CD4-positive, alpha-beta T cell (primary cell): ENCODE data around the gene SPRY1. TPM values are rescaled to one million over a fixed set of nuclear protein-coding genes. Genes with fewer than 3 reads are reported as not detected.

ENCODE experiments used
- ATAC-seq: fragments of 200-7000 bp; cut with Tn5 transposase; one replicate; pipeline ENCODE4 v1.10.0; 2022; ENCODE audit warnings: mild to moderate bottlenecking; ENCODE audit not compliant: poor library complexity
- CTCF ChIA-PET: fragments of 350-600 bp; sonication (Branson Sonifier 250); formaldehyde crosslinking; loops from one replicate; lab custom pipeline; 2021; ENCODE audit warnings: antibody characterized with exemption, inconsistent platforms; lab: Charles Lee
- POLR2A ChIA-PET: fragments of 350-600 bp; sonication (Branson Sonifier 250); formaldehyde crosslinking; loops from one replicate; lab custom pipeline; 2021; ENCODE audit warnings: antibody characterized with exemption, inconsistent platforms; lab: Charles Lee
- DNase-seq, 14 experiments: peaks; one replicate each; pipeline ENCODE4 v3.0.0-alpha.2; 2013 to 2020; ENCODE audit warnings: mixed read lengths in 2 of 14
- H3K27ac ChIP-seq, 2 donors: one replicate each; pipeline versions ENCODE4 v1.5.1 to v1.7.0; 2013; ENCODE audit warnings: low read length in 2 of 2, low read depth in 1 of 2, mild to moderate bottlenecking in 1 of 2
- H3K27me3 ChIP-seq, 2 experiments: 1 replicate in 1 of 2; 2 replicates in 1 of 2; pipeline versions ENCODE4 v1.6.1 to v1.7.0; 2013; ENCODE audit warnings: low read length in 2 of 2, control low read depth in 1 of 2, mild to moderate bottlenecking in 1 of 2, moderate library complexity in 1 of 2; ENCODE audit not compliant: insufficient read depth in 2 of 2, control insufficient read depth in 1 of 2
- H3K36me3 ChIP-seq: one replicate; pipeline ENCODE4 v1.6.1; 2013; ENCODE audit warnings: low read length, control low read depth; ENCODE audit not compliant: insufficient read depth
- H3K4me1 ChIP-seq: one replicate; pipeline ENCODE4 v1.6.1; 2013; ENCODE audit warnings: low read length, control low read depth; ENCODE audit not compliant: insufficient read depth
- H3K4me3 ChIP-seq: one replicate; pipeline ENCODE4 v1.5.1; 2013; ENCODE audit warnings: mild to moderate bottlenecking, low read length, moderate library complexity
- H3K9me3 ChIP-seq, 2 experiments: 1 replicate in 1 of 2; 2 replicates in 1 of 2; pipeline versions ENCODE4 v1.6.1 to v1.7.0; 2013; ENCODE audit warnings: low read length in 2 of 2, mild to moderate bottlenecking in 2 of 2, control low read depth in 1 of 2, moderate library complexity in 1 of 2; ENCODE audit not compliant: control insufficient read depth in 1 of 2, insufficient read depth in 1 of 2
- H3K27ac Mint-ChIP-seq: one replicate; pipeline ENCODE4 v1.8.0; 2020; ENCODE audit warnings: mixed read lengths
- H3K27me3 Mint-ChIP-seq: one replicate; pipeline ENCODE4 v1.8.0; 2021; ENCODE audit warnings: mixed read lengths
- H3K36me3 Mint-ChIP-seq: one replicate; pipeline ENCODE4 v1.8.0; 2021; ENCODE audit warnings: low read depth, mixed read lengths
- H3K4me1 Mint-ChIP-seq: one replicate; pipeline ENCODE4 v1.8.0; 2021; ENCODE audit warnings: low read depth, mixed read lengths
- H3K4me3 Mint-ChIP-seq: one replicate; pipeline ENCODE4 v1.8.0; 2020; ENCODE audit warnings: mild to moderate bottlenecking, mixed read lengths
- H3K9me3 Mint-ChIP-seq: one replicate; pipeline ENCODE4 v1.8.0; 2020; ENCODE audit warnings: mixed read lengths
- CTCF ChIP-seq: fragments of 200-600 bp; IDR thresholded peaks from one replicate; pipeline ENCODE4 v1.8.0; 2022; ENCODE audit warnings: antibody characterized with exemption, mild to moderate bottlenecking
- intact Hi-C, 2 experiments: fragments of 100-400 bp; cut with DNase I in 1 of 2; cut with micrococcal nuclease in 1 of 2; formaldehyde crosslinking; loops; one replicate each; pipeline versions ENCODE4 v1.15.1 to v1.9.0; 2023 to 2025; cut with DNase I, micrococcal nuclease
- total RNA-seq, 174 experiments: library from RNA in 2 of 174; stranded (reverse) in 2 of 174; gene quantifications; one replicate each; pipeline ENCODE4 v1.2.3 and lab custom pipeline; 2021 to 2026

The SPRY1 gene
- total RNA-seq, 2 experiments from 2014 or later: 19.6 to 20.3 TPM

- Mint-ChIP-seq H3K27me3 (peaks cover 5% of the 10 kb centered on the region), H3K4me1 (no peaks in the 10 kb centered on the region), H3K9me3 (no peaks in the 10 kb centered on the region), H3K36me3 (no peaks in the 10 kb centered on the region), H3K4me3 (no peak overlapping the region), H3K27ac (no peak overlapping the region)
- ChIA-PET POLR2A (interaction anchor here (0.9 kb wide), 1 partner anchor 10 kb away, joined by 5 read pairs; the partner anchor contains the start of gene SPRY1), CTCF (no interaction called here)
- H3K27me3 ChIP-seq: no peaks in the 10 kb centered on the region
- TF ChIP-seq CTCF: no peak
- DNase-seq: no peak
- intact Hi-C loops: loop anchor here in 1 of 2 experiments (10.0 kb wide), 1 partner anchor 1328 kb away; the partner anchor contains the start of gene ANKRD50
- no peak overlapping the region for H3K4me3 ChIP-seq
- no peaks in the 10 kb centered on the region for H3K9me3 ChIP-seq
- no peaks in the 10 kb centered on the region for H3K36me3 ChIP-seq
- ATAC-seq: no peak
- no peaks in the 10 kb centered on the region for H3K4me1 ChIP-seq
- no peak overlapping the region for H3K27ac ChIP-seq
Observed at GRCh38 chr4:123386609-123387008, 10.0 kb upstream of the SPRY1 start.

GRCh38 chr4:123390846-123391456, 5.6 kb upstream of the SPRY1 start:
- Histone ChIP-seq H3K36me3 (no peaks in the 10 kb centered on the region), H3K9me3 (no peaks in the 10 kb centered on the region), H3K4me3 (no peak overlapping the region), H3K4me1 (no peaks in the 10 kb centered on the region), H3K27me3 (no peaks in the 10 kb centered on the region), H3K27ac (no peak overlapping the region)
- intact Hi-C loops: loop anchor here (2.0 to 10.0 kb wide), 5 partner anchors 171 to 1324 kb away; partner anchors contain the start of genes ANKRD50 (in 1 of the 2) and BBS12 (in 1 of the 2)
- H3K36me3 Mint-ChIP-seq: no peaks in the 10 kb centered on the region
- ChIA-PET CTCF (no interaction called here), POLR2A (no interaction called here)
- no peaks in the 10 kb centered on the region for H3K4me1 Mint-ChIP-seq
- no peak overlapping the region for H3K27ac Mint-ChIP-seq
- H3K4me3 Mint-ChIP-seq: no peak overlapping the region
- H3K27me3 Mint-ChIP-seq: no peaks in the 10 kb centered on the region
- no peak for ATAC-seq
- H3K9me3 Mint-ChIP-seq: no peaks in the 10 kb centered on the region
- DNase-seq: peak in 3 of 14 experiments; percentile 36 to 49 (median 40)
- peak; percentile 73 for TF ChIP-seq CTCF

- Histone ChIP-seq H3K4me1 (peaks cover 18% of the 10 kb centered on the region), H3K36me3 (no peaks in the 10 kb centered on the region), H3K9me3 (peaks cover 0 to 4% of the 10 kb centered on the region in 2 experiments), H3K27me3 (peaks cover 0 to 7% of the 10 kb centered on the region in 2 experiments), H3K27ac (no peak overlapping the region), H3K4me3 (no peak overlapping the region)
- intact Hi-C loops: loop anchor here (5.0 to 10.0 kb wide), 4 partner anchors 169 to 1321 kb away; partner anchors contain the start of genes ANKRD50 (in 1 of the 2) and BBS12 (in 1 of the 2)
- ChIA-PET CTCF (no interaction called here), POLR2A (no interaction called here)
- no peak overlapping the region for H3K4me3 Mint-ChIP-seq
- no peak for TF ChIP-seq CTCF
- H3K9me3 Mint-ChIP-seq: no peaks in the 10 kb centered on the region
- ATAC-seq (no peak), DNase-seq (no peak)
- peaks cover 5% of the 10 kb centered on the region for H3K27me3 Mint-ChIP-seq
- H3K36me3 Mint-ChIP-seq: peaks cover under 1% of the 10 kb centered on the region
- H3K27ac Mint-ChIP-seq: no peak overlapping the region
- peaks cover 13% of the 10 kb centered on the region for H3K4me1 Mint-ChIP-seq
Observed at GRCh38 chr4:123393721-123394120, 2.9 kb upstream of the SPRY1 start.
